K562 treated with DMSO at 1 percent for 12 hours (cell line): ENCODE data around the gene MXI1. TPM values are rescaled to one million over a fixed set of nuclear protein-coding genes. Genes with fewer than 3 reads are reported as not detected.

Experiments used
- total RNA-seq: library from RNA; unstranded; fragments of 300-600 nt; gene quantifications from 2 replicates; pipeline ENCODE4 v1.2.3, GENCODE V29; 2022; ENCODE audit not compliant: insufficient read depth

Gene MXI1
- 6.1 and 7.3 TPM in 2 replicates for total RNA-seq

DNA sequence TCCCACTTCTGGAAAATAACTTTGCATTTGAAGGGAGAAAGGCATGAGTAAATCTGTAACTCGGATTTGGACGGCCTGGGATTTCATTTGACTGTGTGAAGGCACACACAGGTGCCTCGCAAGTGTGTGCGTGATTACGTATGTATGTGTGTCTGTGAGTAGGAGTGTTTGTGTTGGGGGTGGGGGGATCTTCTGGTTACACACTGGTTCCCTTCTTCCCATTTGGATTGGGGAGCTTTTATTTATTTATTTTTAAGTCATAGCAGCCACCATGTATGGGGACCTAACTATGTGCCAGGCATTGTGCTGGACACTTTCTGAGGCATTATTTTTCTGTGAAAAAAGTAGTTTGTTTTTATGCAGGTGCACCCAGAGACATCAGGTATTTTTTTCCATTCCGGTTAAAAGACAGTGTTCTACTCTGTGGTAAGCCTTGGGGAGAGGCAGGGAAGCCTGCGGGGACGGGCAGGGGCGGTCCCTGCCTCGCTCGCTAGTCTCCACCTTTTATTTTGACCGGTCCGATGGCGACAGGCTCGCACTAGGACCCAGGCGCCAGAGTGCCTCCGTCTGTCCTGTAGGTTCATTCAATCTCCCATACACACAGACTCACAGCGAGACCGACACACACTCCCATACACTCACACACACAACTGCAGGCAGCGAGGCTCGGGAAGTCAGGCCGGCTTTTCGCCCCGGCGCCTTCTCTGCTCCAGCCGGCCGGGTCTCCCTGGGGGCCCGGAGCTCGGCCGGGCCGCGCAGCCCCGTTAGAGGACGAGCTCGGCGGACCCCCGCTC lies at the start of gene MXI1:
TSS of gene MXI1 (plus strand) at position 595 of the 794 bp plus-strand sequence. CDS start 204 bp downstream, outside the sequence.

DNA sequence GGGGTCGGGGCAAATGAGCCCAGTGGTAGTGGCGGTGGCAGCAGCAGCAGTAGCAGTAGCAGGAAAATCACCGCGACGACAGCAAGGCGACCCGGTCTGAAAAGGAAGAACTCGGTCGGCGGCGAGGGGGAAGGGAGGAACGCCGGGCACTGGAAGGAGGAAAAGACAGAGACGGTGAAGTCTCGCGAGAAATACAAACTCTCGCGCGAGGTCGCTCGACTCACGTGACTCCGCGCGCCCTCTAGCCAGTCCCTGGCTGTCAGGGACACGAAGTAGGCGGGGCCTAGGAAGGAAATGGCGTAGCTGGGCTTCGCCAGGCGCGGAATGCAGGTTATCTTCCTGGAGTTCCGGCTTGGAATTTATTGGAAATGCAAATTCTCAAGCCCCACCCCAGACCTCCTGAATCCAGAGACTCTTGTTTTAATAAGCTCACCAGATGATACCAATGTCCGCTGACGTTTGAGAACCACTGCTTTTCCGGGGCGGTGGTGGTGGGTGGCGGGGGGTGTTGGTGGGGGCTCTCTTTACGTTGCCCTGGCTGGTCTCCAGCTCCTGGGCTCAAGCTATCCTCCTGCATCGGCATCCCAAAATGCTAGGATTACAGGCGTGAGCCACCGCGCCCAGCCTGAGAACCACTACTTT lies 97.5 kb downstream of the MXI1 start, which contains the start of gene SMNDC1:
TSS of gene SMNDC1 (minus strand) at position 141 of the 642 bp plus-strand sequence. CDS start 1,333 bp downstream, outside the sequence.

Other genes starting within 250 kb of the MXI1 start
- 15.0 and 50.2 TPM in 2 replicates for gene ADD3, start 199.6 kb upstream of the MXI1 start, total RNA-seq
- gene SMNDC1, start 97.3 kb downstream of the MXI1 start, total RNA-seq = 9.2 and 12.0 TPM in 2 replicates